Liver (tissue), 9 donors: Measurements from ENCODE around the gene BRSK1. TPM values are rescaled to one million over a fixed set of nuclear protein-coding genes. Genes with fewer than 3 reads are reported as not detected.

ENCODE experiments used
- DNase-seq: peaks from one replicate; pipeline ENCODE4 v3.0.0-alpha.2; 2017; ENCODE audit warnings: low spot score
- H3K27ac ChIP-seq, 2 donors: one replicate each; pipeline ENCODE4 v1.7.0; 2013; ENCODE audit warnings: inconsistent platforms in 2 of 2, low read length in 2 of 2, control low read depth in 1 of 2, low read depth in 1 of 2, mild to moderate bottlenecking in 1 of 2
- H3K27me3 ChIP-seq, 4 donors: one replicate each; pipeline versions ENCODE4 v1.6.1 to v1.7.0; 2013; ENCODE audit warnings: low read length in 3 of 4, inconsistent platforms in 1 of 4, mild to moderate bottlenecking in 1 of 4, moderate library complexity in 1 of 4; ENCODE audit not compliant: control insufficient read depth in 4 of 4, insufficient read depth in 4 of 4
- H3K36me3 ChIP-seq, 4 donors: one replicate each; pipeline versions ENCODE4 v1.6.1 to v1.7.0; 2013; ENCODE audit warnings: low read length in 3 of 4, mild to moderate bottlenecking in 3 of 4, low read depth in 1 of 4, moderate library complexity in 1 of 4; ENCODE audit not compliant: control insufficient read depth in 4 of 4, insufficient read depth in 3 of 4
- H3K4me1 ChIP-seq, 4 donors: one replicate each; pipeline versions ENCODE4 v1.6.1 to v1.7.0; 2013; ENCODE audit warnings: low read length in 3 of 4, mild to moderate bottlenecking in 3 of 4, moderate library complexity in 1 of 4; ENCODE audit not compliant: control insufficient read depth in 4 of 4, insufficient read depth in 4 of 4
- H3K4me3 ChIP-seq, 3 donors: one replicate each; pipeline versions ENCODE4 v1.6.1 to v1.7.0; 2013; ENCODE audit warnings: low read length in 3 of 3, control low read depth in 1 of 3, low read depth in 1 of 3, mild to moderate bottlenecking in 1 of 3
- H3K9ac ChIP-seq, 2 donors: one replicate each; pipeline ENCODE4 v1.7.0; 2013; ENCODE audit warnings: low read length in 2 of 2, mild to moderate bottlenecking in 2 of 2, moderate library complexity in 2 of 2, control low read depth in 1 of 2, low read depth in 1 of 2
- H3K9me3 ChIP-seq, 4 donors: one replicate each; pipeline versions ENCODE4 v1.6.1 to v1.7.0; 2013; ENCODE audit warnings: low read length in 3 of 4; ENCODE audit not compliant: control insufficient read depth in 4 of 4
- CTCF ChIP-seq: fragments of 150-350 bp; IDR thresholded peaks from 2 replicates; pipeline ENCODE4 v1.5.1; 2017; ENCODE audit warnings: improper control_type of control experiment, low read depth, low read length; ENCODE audit not compliant: missing input control
- EGR1 ChIP-seq, 2 donors: IDR thresholded peaks; 2 replicates each; pipeline ENCODE4 v1.6.1; 2016 to 2018; ENCODE audit warnings: antibody characterized with exemption in 2 of 2, low read depth in 2 of 2
- FOXA1 ChIP-seq: IDR thresholded peaks from 2 replicates; pipeline ENCODE4 v1.6.1; 2016; ENCODE audit warnings: antibody characterized with exemption
- FOXA2 ChIP-seq: IDR thresholded peaks from 2 replicates; pipeline ENCODE4 v1.6.1; 2016; ENCODE audit warnings: antibody characterized with exemption
- GABPA ChIP-seq, 2 donors: IDR thresholded peaks in 1 of 2; conservative IDR thresholded peaks in 1 of 2; 2 replicates each; pipeline ENCODE4 v1.6.1; 2016; ENCODE audit warnings: antibody characterized with exemption in 2 of 2, mild to moderate bottlenecking in 1 of 2, moderate library complexity in 1 of 2
- HNF4A ChIP-seq, 2 donors: conservative IDR thresholded peaks; 2 replicates each; pipeline ENCODE4 v1.6.1; 2016; ENCODE audit warnings: antibody characterized with exemption in 2 of 2, mild to moderate bottlenecking in 2 of 2
- HNF4G ChIP-seq: IDR thresholded peaks from 2 replicates; pipeline ENCODE4 v1.6.1; 2016; ENCODE audit warnings: antibody characterized with exemption
- RAD21 ChIP-seq, 2 donors: IDR thresholded peaks; 2 replicates each; pipeline ENCODE4 v1.6.1; 2016; ENCODE audit warnings: antibody characterized with exemption in 2 of 2, mild to moderate bottlenecking in 2 of 2
- REST ChIP-seq: IDR thresholded peaks from 2 replicates; pipeline ENCODE4 v1.6.1; 2016; ENCODE audit warnings: antibody characterized with exemption, mild to moderate bottlenecking
- RXRA ChIP-seq, 2 donors: IDR thresholded peaks; 2 replicates each; pipeline ENCODE4 v1.6.1; 2017 to 2018; ENCODE audit warnings: antibody characterized with exemption in 2 of 2, mild to moderate bottlenecking in 1 of 2
- SP1 ChIP-seq: IDR thresholded peaks from 2 replicates; pipeline ENCODE4 v1.6.1; 2018; ENCODE audit warnings: antibody characterized with exemption, mild to moderate bottlenecking
- TAF1 ChIP-seq: conservative IDR thresholded peaks from 2 replicates; pipeline ENCODE4 v1.6.1; 2016; ENCODE audit warnings: antibody characterized with exemption, mild to moderate bottlenecking
- YY1 ChIP-seq: IDR thresholded peaks from 2 replicates; pipeline ENCODE4 v1.6.1; 2016; ENCODE audit warnings: antibody characterized with exemption, mild to moderate bottlenecking
- WGBS: extraction: QIAGEN DNeasy Blood & Tissue Kit; methylation state at CpG from one replicate; pipeline ENCODE4 v1.1.7; 2013; 5-methylcytosine and 5-hydroxymethylcytosine counted together
- polyA plus RNA-seq, 2 donors: library from polyadenylated mRNA; stranded (reverse) in 1 of 2; unstranded in 1 of 2; fragments of 200-250 nt in 1 of 2; fragments of >200 nt in 1 of 2; fragmentation: Nextera tagmentation in 1 of 2; extraction: Ambion mirVana in 1 of 2; gene quantifications; one replicate each; pipeline versions ENCODE4 v1.2.1 to v1.2.3, GENCODE V29; 2013 to 2015
- total RNA-seq, 2 donors: library from RNA; depleted of rRNA; stranded (reverse); fragments of >200 nt; gene quantifications; one replicate each; pipeline ENCODE4 v1.2.3, GENCODE V29; 2014
- donor health status: healthy.
- donor health status: healthy.
- donor health status: healthy.
- donor health status: healthy.
- donor health status: healthy.

BRSK1 gene
- total and polyA plus RNA-seq, 4 donors = 0.10 to 0.65 (median 0.42) TPM; not detected in 1

GRCh38 chr19:55256562-55257460, 27.0 kb upstream of the BRSK1 start:
- TF ChIP-seq FOXA1 (no peak), RXRA (IDR thresholded peaks at IDR 0.05) (no peak), CTCF (no peak), FOXA2 (no peak), EGR1 (IDR thresholded peaks at IDR 0.05; ENCODE audit: low read depth in 2 of 2) (no peak), TAF1 (no peak), GABPA (IDR thresholded peaks at IDR 0.05 in 1 of 2, conservative IDR thresholded peaks at IDR 0.05 in 1 of 2) (no peak), YY1 (no peak), SP1 (no peak), RAD21 (IDR thresholded peaks at IDR 0.05) (no peak)
- Histone ChIP-seq H3K27me3 (no peaks in the 10 kb centered on the region), H3K27ac (peak overlapping the region; percentile 27 to 78), H3K36me3 (no peaks in the 10 kb centered on the region), H3K9me3 (no peaks in the 10 kb centered on the region), H3K9ac (peak overlapping the region in 1 of 2 donors; percentile 96), H3K4me1 (peaks cover 2 to 55% (median 35%) of the 10 kb centered on the region in 4 donors), H3K4me3 (peak overlapping the region; percentile 72 to 95 (median 91))
- DNase-seq = no peak
- 56% methylated on average over 22 of the region's 22 CpGs for WGBS

GRCh38 chr19:55257461-55258420, 26.1 kb upstream of the BRSK1 start:
- peak overlapping the region; percentile 48 to 78 for H3K27ac ChIP-seq
- no peaks in the 10 kb centered on the region for H3K27me3 ChIP-seq
- H3K9ac ChIP-seq = peak overlapping the region; percentile 77 to 96
- no peaks in the 10 kb centered on the region for H3K9me3 ChIP-seq
- WGBS = 4% methylated on average over 51 of the region's 51 CpGs
- TF ChIP-seq HNF4A (conservative IDR thresholded peaks at IDR 0.05) = peak; percentile 36 to 41
- no peak for TF ChIP-seq HNF4G
- TF ChIP-seq FOXA2 = no peak
- TF ChIP-seq REST = no peak
- no peak for TF ChIP-seq SP1
- no peak for TF ChIP-seq RAD21 (IDR thresholded peaks at IDR 0.05)
- no peak for TF ChIP-seq FOXA1
- H3K4me1 ChIP-seq = peaks cover 2 to 54% (median 34%) of the 10 kb centered on the region in 4 donors
- peak overlapping the region; percentile 72 to 95 (median 91) for H3K4me3 ChIP-seq
- no peak for DNase-seq
- peaks cover 0 to 3% (median 0%) of the 10 kb centered on the region in 4 donors for H3K36me3 ChIP-seq
